Stimulated activated CD4-positive, alpha-beta T cell treated with anti-CD3 and anti-CD28 coated beads, Interleukin-1b, Interleukin-23, amount 100 ng/mL, for 24 hours (primary cell): ENCODE results near the gene STK10.
"Not testable (repeated sequence)": the region's sequence is repeated elsewhere in the genome, so short reads cannot be mapped to it uniquely, and the experiment has no call there.

ENCODE experiments used
- DNase-seq, 4 experiments: peaks; one replicate each; pipeline ENCODE4 v3.0.0-alpha.2; 2020; ENCODE audit warnings: low read depth in 4 of 4, low spot score in 1 of 4

The STK10 gene

GRCh38 chr5:172028167-172028566, 159.9 kb downstream of the STK10 start:
- no peak for DNase-seq

- DNase-seq: not testable (repeated sequence)
These were observed 167.8 kb downstream of the STK10 start for GRCh38 chr5:172020110-172020786.

- DNase-seq: no peak
These were observed 172.7 kb downstream of the STK10 start for GRCh38 chr5:172015346-172015745.

GRCh38 chr5:172010278-172010677, 177.7 kb downstream of the STK10 start:
- no peak for DNase-seq

GRCh38 chr5:172009536-172010270, 178.3 kb downstream of the STK10 start:
- DNase-seq: no peak

- no peak for DNase-seq
These were observed 179.3 kb downstream of the STK10 start for GRCh38 chr5:172008689-172009141.

GRCh38 chr5:172008111-172008455, 179.9 kb downstream of the STK10 start:
- no peak for DNase-seq

GRCh38 chr5:172007175-172008110, 180.6 kb downstream of the STK10 start:
- no peak for DNase-seq

- peak; percentile 86 to 95 (median 90) for DNase-seq
These were observed 181.5 kb downstream of the STK10 start, which contains the start of gene FBXW11 for GRCh38 chr5:172006321-172007174. FBXW11 (minus strand) TSS chr5:172006638; CDS start chr5:172006502, 136 bp downstream.

- peak in 2 of 4 experiments; percentile 4 for DNase-seq
These were observed 182.2 kb downstream of the STK10 start for GRCh38 chr5:172005708-172006320.

GRCh38 chr5:172004824-172005237, 183.2 kb downstream of the STK10 start:
- DNase-seq: no peak

GRCh38 chr5:172003746-172004145, 184.3 kb downstream of the STK10 start:
- DNase-seq: no peak

GRCh38 chr5:172002840-172003512, 185.0 kb downstream of the STK10 start:
- no peak for DNase-seq

GRCh38 chr5:172002310-172002709, 185.7 kb downstream of the STK10 start:
- DNase-seq: no peak

- DNase-seq: no peak
These were observed 188.1 kb downstream of the STK10 start for GRCh38 chr5:171999877-172000276.

GRCh38 chr5:171999100-171999499, 188.9 kb downstream of the STK10 start:
- no peak for DNase-seq

GRCh38 chr5:171997011-171997410, 191.0 kb downstream of the STK10 start:
- no peak for DNase-seq

GRCh38 chr5:171992813-171993212, 195.2 kb downstream of the STK10 start:
- no peak for DNase-seq

- no peak for DNase-seq
These were observed 195.7 kb downstream of the STK10 start for GRCh38 chr5:171992305-171992704.
